ENCODE data around the gene CCS. TPM values are rescaled to one million over a fixed set of nuclear protein-coding genes. Genes with fewer than 3 reads are reported as not detected.

Gene CCS
- total and polyA plus RNA-seq, 9 of the 15 experiments (the other 6 are each of a cell fraction or from before 2014, with no cell fraction given), result 1.1 to 46.6 (median 26.8) TPM

- peaks cover 0 to 4% of the 10 kb centered on the region in 2 experiments; a peak in 1 of 5 replicates for H3K27me3 ChIP-seq (ENCODE audit: control insufficient read depth in 2 of 2, insufficient read depth in 2 of 2, low read length in 2 of 2)
- peaks cover 5% of the 10 kb centered on the region; the same call in 1 of the 3 replicates for H3K36me3 ChIP-seq (ENCODE audit: control insufficient read depth, insufficient read depth, low read length)
- H3K9ac ChIP-seq (ENCODE audit: insufficient read depth in 1 of 2, low read depth in 2 of 2, low read length in 2 of 2), result peak within 1 kb of the TSS; percentile 81 to 98
- H2AFZ ChIP-seq (ENCODE audit: low read depth, low read length), result peak within 1 kb of the TSS; percentile 81
- peaks cover 6% of the 10 kb centered on the region; the same call in 1 of the 3 replicates for H3K79me2 ChIP-seq (ENCODE audit: control insufficient read depth, insufficient read depth, low read length)
- ATAC-seq, result peak; percentile 1; the same call in 1 of the 3 replicates
- BruUV-seq (replicated peaks), result no TSS peak
- no peaks in the 10 kb centered on the region for H3K9me1 ChIP-seq (ENCODE audit: control insufficient read depth, insufficient read depth, low read length)
- ChIA-PET POLR2A (interaction anchor here (0.7 to 1.8 kb wide), 7 partner anchors 10 to 132 kb away, joined by 3 to 12 read pairs (median 6); partner anchors contain the start of gene RBM4B), CTCF (ENCODE audit: low intra/inter-chr PET ratio) (no interaction called here)
- WGBS (ENCODE audit: insufficient coverage, low coverage, missing lambda C conversion rate), result 7% methylated on average over 23 of the region's 37 CpGs
- peak in 2 of 4 experiments; percentile 56 to 57 for DNase-seq (ENCODE audit: extremely low read depth in 1 of 4, low spot score in 3 of 4)
- in situ Hi-C loops (cut with MboI) (no loop called here), intact Hi-C loops (cut with micrococcal nuclease) (no loop called here)
- H3K4me2 ChIP-seq (ENCODE audit: insufficient read depth, low read length), result peak within 1 kb of the TSS; percentile 75
- no peaks in the 10 kb centered on the region for H4K20me1 ChIP-seq (replicated peaks; ENCODE audit: control insufficient read depth, insufficient read depth, low read length)
- peak within 1 kb of the TSS; percentile 94 for H3K4me3 ChIP-seq
- no peaks in the 10 kb centered on the region for H3K9me3 ChIP-seq (replicated peaks; ENCODE audit: control insufficient read depth, insufficient read depth, low read depth, low read length)
- peaks cover 0 to 38% of the 10 kb centered on the region in 2 experiments; a peak in 4 of 5 replicates for H3K4me1 ChIP-seq (replicated peaks in 1 of 2; ENCODE audit: control insufficient read depth in 2 of 2, insufficient read depth in 2 of 2, low read length in 2 of 2)
- peak within 1 kb of the TSS; percentile 73 for H3K27ac ChIP-seq (ENCODE audit: extremely low read depth, low read depth, low read length)
- FAIRE-seq, result no peak
- TF ChIP-seq PHF20 (IDR thresholded peaks at IDR 0.05; ENCODE audit: partially characterized antibody) (peak; percentile 69), RCOR1 (IDR thresholded peaks at IDR 0.05; ENCODE audit: borderline replicate concordance in 1 of 2, low read depth in 2 of 2, low read length in 2 of 2) (peak; percentile 55 to 91; a peak in 3 of 4 replicates), MYC (IDR thresholded peaks at IDR 0.05; ENCODE audit: low read depth, low read length) (no peak), MYC (CRISPR knock-in tag; IDR thresholded peaks at IDR 0.05; ENCODE audit: borderline replicate concordance, low read depth) (peak; percentile 45; the same call in 1 of the 2 replicates), SLC30A9 (CRISPR knock-in tag; IDR thresholded peaks at IDR 0.05) (no peak), E2F3 (CRISPR knock-in tag; IDR thresholded peaks at IDR 0.05) (peak; percentile 14; the same call in 1 of the 2 replicates), GTF2A2 (tag; IDR thresholded peaks at IDR 0.05) (no peak), ESRRA (IDR thresholded peaks at IDR 0.05; ENCODE audit: borderline replicate concordance, low read depth) (peak; percentile 52), ZNF143 (CRISPR knock-in tag; IDR thresholded peaks at IDR 0.05) (no peak), BCOR (IDR thresholded peaks at IDR 0.05) (peak; percentile 100), HOMEZ (CRISPR knock-in tag; IDR thresholded peaks at IDR 0.05) (no peak), NCOA2 (IDR thresholded peaks at IDR 0.05; ENCODE audit: partially characterized antibody in 2 of 2) (no peak), ZNF785 (CRISPR knock-in tag; IDR thresholded peaks at IDR 0.05) (no peak), NCOA4 (IDR thresholded peaks at IDR 0.05; ENCODE audit: partially characterized antibody) (peak; percentile 49), BRF1 (IDR thresholded peaks at IDR 0.05; ENCODE audit: borderline replicate concordance, extremely low read depth, insufficient read length) (no peak), POLR2G (IDR thresholded peaks at IDR 0.05; ENCODE audit: low read depth, low read length) (no peak)
- TF ChIP-seq, protein P1, sequence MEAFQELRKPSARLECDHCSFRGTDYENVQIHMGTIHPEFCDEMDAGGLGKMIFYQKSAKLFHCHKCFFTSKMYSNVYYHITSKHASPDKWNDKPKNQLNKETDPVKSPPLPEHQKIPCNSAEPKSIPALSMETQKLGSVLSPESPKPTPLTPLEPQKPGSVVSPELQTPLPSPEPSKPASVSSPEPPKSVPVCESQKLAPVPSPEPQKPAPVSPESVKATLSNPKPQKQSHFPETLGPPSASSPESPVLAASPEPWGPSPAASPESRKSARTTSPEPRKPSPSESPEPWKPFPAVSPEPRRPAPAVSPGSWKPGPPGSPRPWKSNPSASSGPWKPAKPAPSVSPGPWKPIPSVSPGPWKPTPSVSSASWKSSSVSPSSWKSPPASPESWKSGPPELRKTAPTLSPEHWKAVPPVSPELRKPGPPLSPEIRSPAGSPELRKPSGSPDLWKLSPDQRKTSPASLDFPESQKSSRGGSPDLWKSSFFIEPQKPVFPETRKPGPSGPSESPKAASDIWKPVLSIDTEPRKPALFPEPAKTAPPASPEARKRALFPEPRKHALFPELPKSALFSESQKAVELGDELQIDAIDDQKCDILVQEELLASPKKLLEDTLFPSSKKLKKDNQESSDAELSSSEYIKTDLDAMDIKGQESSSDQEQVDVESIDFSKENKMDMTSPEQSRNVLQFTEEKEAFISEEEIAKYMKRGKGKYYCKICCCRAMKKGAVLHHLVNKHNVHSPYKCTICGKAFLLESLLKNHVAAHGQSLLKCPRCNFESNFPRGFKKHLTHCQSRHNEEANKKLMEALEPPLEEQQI (IDR thresholded peaks at IDR 0.05), result no peak
- TF ChIP-seq, protein P2, sequence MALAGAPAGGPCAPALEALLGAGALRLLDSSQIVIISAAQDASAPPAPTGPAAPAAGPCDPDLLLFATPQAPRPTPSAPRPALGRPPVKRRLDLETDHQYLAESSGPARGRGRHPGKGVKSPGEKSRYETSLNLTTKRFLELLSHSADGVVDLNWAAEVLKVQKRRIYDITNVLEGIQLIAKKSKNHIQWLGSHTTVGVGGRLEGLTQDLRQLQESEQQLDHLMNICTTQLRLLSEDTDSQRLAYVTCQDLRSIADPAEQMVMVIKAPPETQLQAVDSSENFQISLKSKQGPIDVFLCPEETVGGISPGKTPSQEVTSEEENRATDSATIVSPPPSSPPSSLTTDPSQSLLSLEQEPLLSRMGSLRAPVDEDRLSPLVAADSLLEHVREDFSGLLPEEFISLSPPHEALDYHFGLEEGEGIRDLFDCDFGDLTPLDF (CRISPR knock-in tag; IDR thresholded peaks at IDR 0.05), result no peak
Measured at GRCh38 chr11:66546368-66546965, 46.5 kb upstream of the CCS start, which contains the start of gene ACTN3. TSS of gene ACTN3 (plus strand) at chr11:66546903. CDS start at chr11:66546938, 35 bp downstream.
